Coronary artery (tissue), 2 donors: ENCODE measurements around the gene SKAP1.

Experiments
- DNase-seq: peaks from one replicate; pipeline ENCODE4 v3.0.0-alpha.2; 2017; ENCODE audit warnings: low spot score
- H3K27ac ChIP-seq, 2 donors: fragments of 200-600 bp; sonication (generic); one replicate each; pipeline ENCODE4 v1.5.1; 2016 to 2019
- H3K4me3 ChIP-seq: fragments of 200-600 bp; sonication (generic); 2 replicates; pipeline ENCODE4 v1.5.1; 2016; ENCODE audit warnings: mild to moderate bottlenecking, moderate library complexity
- CTCF ChIP-seq: fragments of 200-600 bp; sonication (generic); IDR thresholded peaks from one replicate; pipeline ENCODE4 v1.5.1; 2019; ENCODE audit warnings: antibody characterized with exemption

SKAP1 gene

GRCh38 chr17:48181653-48182052 lies 248.4 kb downstream of the SKAP1 start:
- no peak for DNase-seq
- TF ChIP-seq CTCF, result no peak
- Histone ChIP-seq H3K4me3 (no peak overlapping the region), H3K27ac (no peak overlapping the region)

GRCh38 chr17:48180842-48181629 lies 249.0 kb downstream of the SKAP1 start:
- no peak for TF ChIP-seq CTCF
- no peak for DNase-seq
- no peak overlapping the region for H3K4me3 ChIP-seq
- H3K27ac ChIP-seq, result no peak overlapping the region

GRCh38 chr17:48179071-48179945 lies 250.7 kb downstream of the SKAP1 start:
- no peak for TF ChIP-seq CTCF
- Histone ChIP-seq H3K4me3 (no peak overlapping the region), H3K27ac (no peak overlapping the region)
- DNase-seq, result no peak

- Histone ChIP-seq H3K4me3 (no peak overlapping the region), H3K27ac (no peak overlapping the region)
- DNase-seq, result no peak
- no peak for TF ChIP-seq CTCF
These were observed 251.7 kb downstream of the SKAP1 start for GRCh38 chr17:48178317-48178716.

- TF ChIP-seq CTCF, result no peak
- no peak for DNase-seq
These were observed 252.2 kb downstream of the SKAP1 start for GRCh38 chr17:48177816-48178215.

GRCh38 chr17:48176471-48176855 lies 253.6 kb downstream of the SKAP1 start:
- no peak for DNase-seq
- no peak for TF ChIP-seq CTCF
- no peak overlapping the region for H3K27ac ChIP-seq
- no peak overlapping the region for H3K4me3 ChIP-seq

More at GRCh38 chr17:48177816-48178215, 252.2 kb downstream of the SKAP1 start:
- Histone ChIP-seq H3K4me3 (no peak overlapping the region), H3K27ac (no peak overlapping the region)
